K562 (cell line): Measurements from ENCODE around the gene TTLL10. TPM values are rescaled to one million over a fixed set of nuclear protein-coding genes. Genes with fewer than 3 reads are reported as not detected.

Experiments
- ATAC-seq: fragments of 200-7000 bp; cut with Tn5 transposase; 3 replicates; pipeline ENCODE4 v1.9.1; 2020; ENCODE audit warnings: moderate library complexity
- BruUV-seq: library from RNA; stranded (reverse); fragments of 400-500 nt; replicated peaks from 2 replicates; lab custom pipeline; 2021; lab: Mats Ljungman, UMichigan
- CTCF ChIA-PET: fragments of 300-600 bp; formaldehyde crosslinking; extraction: SDS; loops from one replicate; lab custom pipeline; 2021; ENCODE audit warnings: low intra/inter-chr PET ratio; lab: Yijun Ruan, JAX
- POLR2A ChIA-PET: fragments of 300-600, 350-650 bp; sonication (Branson Sonifier 250); formaldehyde crosslinking; extraction: SDS; loops from one replicate; lab custom pipeline; 2021; ENCODE audit warnings: antibody characterized with exemption, inconsistent platforms; lab: Yijun Ruan, JAX
- DNase-seq, 4 experiments: peaks; one replicate each; pipeline versions ENCODE4 v3.0.0 to v3.0.0-alpha.2; 2011 to 2018; ENCODE audit warnings: low spot score in 3 of 4, mixed read lengths in 3 of 4; ENCODE audit errors: extremely low read depth in 1 of 4
- FAIRE-seq: peaks from 2 replicates; lab custom pipeline; 2011; peaks lifted over from hg19 to GRCh38; lab: Jason Lieb, UNC
- H2AFZ ChIP-seq: 2 replicates; pipeline ENCODE4 v1.6.0; 2011; ENCODE audit warnings: low read depth, low read length, control low read depth, inconsistent platforms
- H3K27ac ChIP-seq: fragments of 200-600 bp; 3 replicates; pipeline ENCODE4 v1.8.0; 2011; ENCODE audit warnings: low read depth, mild to moderate bottlenecking, control low read depth, inconsistent platforms, low read length, moderate library complexity, mixed read lengths; ENCODE audit errors: extremely low read depth
- H3K27me3 ChIP-seq, 2 experiments: fragments of 300-600 bp in 1 of 2; 2 replicates in 1 of 2; 3 replicates in 1 of 2; pipeline versions ENCODE4 v1.6.0 to v1.8.0; 2011; ENCODE audit warnings: inconsistent platforms in 2 of 2, low read length in 2 of 2, mild to moderate bottlenecking in 1 of 2, mixed read lengths in 1 of 2, moderate library complexity in 1 of 2; ENCODE audit not compliant: control insufficient read depth in 2 of 2, insufficient read depth in 2 of 2
- H3K36me3 ChIP-seq: fragments of 300-600 bp; 3 replicates; pipeline ENCODE4 v1.8.0; 2011; ENCODE audit warnings: mild to moderate bottlenecking, low read length, inconsistent platforms; ENCODE audit not compliant: control insufficient read depth, insufficient read depth
- H3K4me1 ChIP-seq, 2 experiments: fragments of 200-600 bp in 1 of 2; replicated peaks in 1 of 2; 2 replicates in 1 of 2; 3 replicates in 1 of 2; pipeline versions ENCODE4 v1.5.1 to v1.8.0; 2011; ENCODE audit warnings: inconsistent platforms in 2 of 2, low read length in 2 of 2, mild to moderate bottlenecking in 1 of 2, mixed read lengths in 1 of 2, moderate library complexity in 1 of 2; ENCODE audit not compliant: control insufficient read depth in 2 of 2, insufficient read depth in 2 of 2
- H3K4me2 ChIP-seq: 2 replicates; pipeline ENCODE4 v1.6.1; 2011; ENCODE audit warnings: low read length, control low read depth, inconsistent platforms, mixed read lengths; ENCODE audit not compliant: insufficient read depth
- H3K4me3 ChIP-seq: fragments of 200-600 bp; sonication (generic), shearing (Covaris generic); 2 replicates; pipeline ENCODE4 v1.5.1; 2016; ENCODE audit warnings: control low read depth, inconsistent platforms
- H3K79me2 ChIP-seq: fragments of 200-600 bp; 3 replicates; pipeline ENCODE4 v1.8.0; 2011; ENCODE audit warnings: low read length, inconsistent platforms; ENCODE audit not compliant: control insufficient read depth, insufficient read depth
- H3K9ac ChIP-seq, 2 experiments: 2 replicates each; pipeline versions ENCODE4 v1.6.0 to v1.6.1; 2011; ENCODE audit warnings: low read depth in 2 of 2, low read length in 2 of 2, control low read depth in 1 of 2, inconsistent platforms in 1 of 2, mild to moderate bottlenecking in 1 of 2, mixed read lengths in 1 of 2; ENCODE audit not compliant: insufficient read depth in 1 of 2
- H3K9me1 ChIP-seq: one replicate; pipeline ENCODE4 v1.6.0; 2011; ENCODE audit warnings: inconsistent platforms, mild to moderate bottlenecking, low read length, moderate library complexity; ENCODE audit not compliant: control insufficient read depth, insufficient read depth
- H3K9me3 ChIP-seq: replicated peaks from 2 replicates; pipeline ENCODE4 v1.5.1; 2011; ENCODE audit warnings: low read depth, low read length, inconsistent platforms; ENCODE audit not compliant: control insufficient read depth, insufficient read depth
- H4K20me1 ChIP-seq: replicated peaks from 2 replicates; pipeline ENCODE4 v1.6.1; 2011; ENCODE audit warnings: low read length, inconsistent platforms, mixed read lengths; ENCODE audit not compliant: control insufficient read depth, insufficient read depth
- CHCHD3 ChIP-seq: fragments of 250-450 bp; sonication (Bioruptor Pico); IDR thresholded peaks from 2 replicates; pipeline ENCODE4 v2.1.2; 2022; ENCODE audit warnings: mild to moderate bottlenecking
- E2F1 ChIP-seq: sonication (generic); formaldehyde crosslinking; IDR thresholded peaks from 2 replicates; pipeline ENCODE4 v1.8.1; 2023; ENCODE audit warnings: mild to moderate bottlenecking, missing genetic modification reagents, moderate library complexity
- ELF2 ChIP-seq: fragments of 250-450 bp; sonication (Bioruptor Pico); IDR thresholded peaks from 2 replicates; pipeline ENCODE4 v1.5.0; 2021; ENCODE audit warnings: mild to moderate bottlenecking
- MECOM ChIP-seq: fragments of 250-450 bp; sonication (Bioruptor Pico); IDR thresholded peaks from 2 replicates; pipeline ENCODE4 v1.8.0; 2022; ENCODE audit warnings: inconsistent platforms
- POLR2G ChIP-seq: fragments of 200-400 bp; formaldehyde crosslinking; IDR thresholded peaks from 2 replicates; pipeline ENCODE4 v1.6.1; 2017; ENCODE audit warnings: low read depth, mild to moderate bottlenecking, antibody characterized with exemption, low read length, moderate library complexity
- PTBP1 ChIP-seq: fragments of 200-400 bp; formaldehyde crosslinking; IDR thresholded peaks from 2 replicates; pipeline ENCODE4 v1.6.1; 2017; ENCODE audit warnings: low read depth, low read length
- RBFOX2 ChIP-seq: fragments of 200-400 bp; formaldehyde crosslinking; IDR thresholded peaks from 2 replicates; pipeline ENCODE4 v1.6.1; 2017; ENCODE audit warnings: low read depth, mild to moderate bottlenecking, low read length, moderate library complexity
- TFE3 ChIP-seq: fragments of 450-650 bp; formaldehyde crosslinking; IDR thresholded peaks from 2 replicates; pipeline ENCODE4 v1.4.0; 2020; ENCODE audit warnings: mild to moderate bottlenecking, mixed read lengths
- WGBS: fragments of 100-300 bp; shearing (Covaris generic); methylation state at CpG from one replicate; pipeline ENCODE4 v1.1.6; 2016; ENCODE audit warnings: low coverage, mixed read lengths; ENCODE audit not compliant: insufficient coverage; ENCODE audit errors: missing lambda C conversion rate; 5-methylcytosine and 5-hydroxymethylcytosine counted together
- in situ Hi-C: fragments of 300-500 bp; cut with MboI; formaldehyde crosslinking; loops from 4 replicates; pipeline ENCODE4 v1.15.0; 2018; ENCODE audit warnings: inconsistent platforms, mixed read lengths
- intact Hi-C: fragments of 100-400 bp; cut with micrococcal nuclease; formaldehyde crosslinking; loops from 2 replicates; pipeline ENCODE4 v1.14.2; 2022
- polyA plus RNA-seq, 8 experiments: library from polyadenylated mRNA; depleted of rRNA in 4 of 8; stranded (reverse) in 5 of 8; unstranded in 3 of 8; fragments of >200 nt; fragmentation: Nextera tagmentation in 2 of 8; fragmentation: Illumina TruSeq in 1 of 8; extraction: Ambion mirVana in 2 of 8; extraction: Trizol in 1 of 8; gene quantifications; 2 replicates each; pipeline versions ENCODE4 v1.2.1 to v1.2.3, GENCODE V29; 2011 to 2014; ENCODE audit warnings: inconsistent platforms in 1 of 8, missing spikeins in 1 of 8
- total RNA-seq, 7 experiments: library from RNA; depleted of rRNA in 6 of 7; stranded (reverse); fragments of >200 nt in 6 of 7; fragmentation: Illumina TruSeq in 2 of 7; extraction: Trizol in 2 of 7; gene quantifications; 2 replicates each; pipeline versions ENCODE4 v1.2.1 to v1.2.3, GENCODE V29; 2011 to 2021; ENCODE audit warnings: low replicate concordance in 1 of 7

Gene TTLL10
- total and polyA plus RNA-seq, 9 of the 15 experiments (the other 6 are each of a cell fraction or from before 2014, with no cell fraction given) = not detected

- Histone ChIP-seq H4K20me1 (no peaks in the 10 kb centered on the region), H3K4me2 (no peak overlapping the region), H3K4me1 (peaks cover 0 to 91% of the 10 kb centered on the region in 2 experiments; a peak in 3 of 5 replicates), H3K27me3 (no peaks in the 10 kb centered on the region), H3K27ac (no peak overlapping the region), H2AFZ (no peak overlapping the region), H3K36me3 (no peaks in the 10 kb centered on the region), H3K4me3 (no peak overlapping the region), H3K79me2 (no peaks in the 10 kb centered on the region), H3K9me1 (no peaks in the 10 kb centered on the region), H3K9ac (no peak overlapping the region; a peak in 1 of 4 replicates), H3K9me3 (no peaks in the 10 kb centered on the region)
- DNase-seq = peak in 2 of 4 experiments; percentile 44 to 45
- CTCF ChIA-PET = no interaction called here
- intact Hi-C loops = no loop called here
- no peak for ATAC-seq
- no TSS peak for BruUV-seq
- in situ Hi-C loops = no loop called here
- no peak for FAIRE-seq
- WGBS = 57% methylated on average over 22 of the region's 23 CpGs
- TF ChIP-seq CHCHD3 (CRISPR knock-in tag) (no peak), POLR2G (peak; percentile 63), TFE3 (no peak), ELF2 (no peak), PTBP1 (no peak), RBFOX2 (no peak), E2F1 (CRISPR knock-in tag) (no peak), MECOM (no peak)
- POLR2A ChIA-PET = interaction anchor here (1.2 kb wide), 1 partner anchor 12 kb away, joined by 3 read pairs; no protein-coding TSS in a partner anchor
Observed at GRCh38 chr1:1240822-1241587, 67.3 kb downstream of the TTLL10 start.
